ENCODE data around the gene CCDC88A. TPM values are rescaled to one million over a fixed set of nuclear protein-coding genes. Genes with fewer than 3 reads are reported as not detected.

CCDC88A gene
- total and polyA plus RNA-seq, 2 donors (not counting 3 experiments of a cell fraction or from before 2014, with no cell fraction given), result 21.1 to 77.4 TPM

DNA sequence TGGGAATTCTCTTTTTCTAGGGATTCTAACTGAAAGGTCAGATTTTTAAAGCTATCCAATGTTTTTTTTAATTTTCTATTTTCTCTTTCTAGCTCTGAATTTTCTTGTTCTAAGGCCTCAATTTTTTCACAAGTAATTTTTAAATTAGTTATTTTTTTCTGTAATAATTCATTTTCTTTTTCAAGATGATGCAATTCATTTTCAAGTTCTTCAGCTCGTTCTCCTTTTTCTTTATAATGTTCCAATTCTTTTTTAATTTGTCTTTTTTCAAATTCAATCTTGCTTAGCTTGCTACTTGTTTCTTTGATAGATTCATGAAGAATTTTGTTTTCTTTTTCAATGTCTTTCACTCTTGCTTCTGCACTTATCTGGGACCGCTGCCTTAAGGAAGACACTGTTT lies 84.9 kb downstream of the CCDC88A start:
- POLR2A ChIA-PET, result no interaction called here
- no TSS peak for BruUV-seq (replicated peaks)
- intact Hi-C loops (cut with micrococcal nuclease), result no loop called here

More for the DNA sequence above, 84.9 kb downstream of the CCDC88A start:
- DNase-seq (ENCODE audit: low read depth, low spot score) (no peak), FAIRE-seq (no peak)
- Histone ChIP-seq H4K20me1 (replicated peaks; ENCODE audit: control insufficient read depth, extremely low read depth, insufficient read depth, low read length) (no peaks in the 10 kb centered on the region), H3K9me1 (replicated peaks; ENCODE audit: control insufficient read depth, extremely low read depth, insufficient read depth, low read length) (no peaks in the 10 kb centered on the region), H3K27me3 (ENCODE audit: control insufficient read depth in 2 of 2, insufficient read depth in 2 of 2, low read length in 2 of 2) (no peaks in the 10 kb centered on the region), H3K36me3 (ENCODE audit: control insufficient read depth in 2 of 2, extremely low read depth in 1 of 2, insufficient read depth in 2 of 2, low read length in 2 of 2) (no peaks in the 10 kb centered on the region), H3K27ac (ENCODE audit: insufficient read depth, low read depth, low read length) (no peak overlapping the region), H3K4me2 (ENCODE audit: insufficient read depth, low read length) (no peak overlapping the region), H2AFZ (ENCODE audit: low read depth, low read length) (no peak overlapping the region), H3K9me3 (replicated peaks; ENCODE audit: control insufficient read depth, insufficient read depth, low read length) (no peaks in the 10 kb centered on the region), H3K79me2 (ENCODE audit: control insufficient read depth, insufficient read depth, low read length) (no peaks in the 10 kb centered on the region), H3K9ac (replicated peaks; ENCODE audit: extremely low read depth, insufficient read depth, low read length) (no peak overlapping the region), H3K4me3 (replicated peaks in 1 of 3; ENCODE audit: insufficient read depth in 1 of 3, low read depth in 1 of 3, low read length in 3 of 3) (no peak overlapping the region), H3K4me1 (ENCODE audit: control insufficient read depth, extremely low read depth, insufficient read depth, low read length) (no peaks in the 10 kb centered on the region)
- dilution Hi-C loops (cut with MboI; ENCODE audit: extremely low pct_ligation_motif_present, low sequenced_read_pairs), result no loop called here
- TF ChIP-seq POLR2AphosphoS5 (IDR thresholded peaks at IDR 0.05; ENCODE audit: insufficient read depth, low read depth, low read length) (no peak), EZH2 (IDR thresholded peaks at IDR 0.05; ENCODE audit: borderline replicate concordance, low read depth, low read length, severe bottlenecking) (no peak), POLR2A (IDR thresholded peaks at IDR 0.05; ENCODE audit: low read depth, low read length) (no peak), FOS (IDR thresholded peaks at IDR 0.05; ENCODE audit: borderline replicate concordance, insufficient read depth, low read length) (no peak), GATA2 (IDR thresholded peaks at IDR 0.05; ENCODE audit: insufficient read depth, insufficient read length, low read depth, low read length) (no peak), MYC (IDR thresholded peaks at IDR 0.05; ENCODE audit: low read depth, low read length) (no peak), JUN (IDR thresholded peaks at IDR 0.05; ENCODE audit: borderline replicate concordance, insufficient read depth, insufficient read length, low read depth) (no peak)
- TF ChIP-seq, protein P1, sequence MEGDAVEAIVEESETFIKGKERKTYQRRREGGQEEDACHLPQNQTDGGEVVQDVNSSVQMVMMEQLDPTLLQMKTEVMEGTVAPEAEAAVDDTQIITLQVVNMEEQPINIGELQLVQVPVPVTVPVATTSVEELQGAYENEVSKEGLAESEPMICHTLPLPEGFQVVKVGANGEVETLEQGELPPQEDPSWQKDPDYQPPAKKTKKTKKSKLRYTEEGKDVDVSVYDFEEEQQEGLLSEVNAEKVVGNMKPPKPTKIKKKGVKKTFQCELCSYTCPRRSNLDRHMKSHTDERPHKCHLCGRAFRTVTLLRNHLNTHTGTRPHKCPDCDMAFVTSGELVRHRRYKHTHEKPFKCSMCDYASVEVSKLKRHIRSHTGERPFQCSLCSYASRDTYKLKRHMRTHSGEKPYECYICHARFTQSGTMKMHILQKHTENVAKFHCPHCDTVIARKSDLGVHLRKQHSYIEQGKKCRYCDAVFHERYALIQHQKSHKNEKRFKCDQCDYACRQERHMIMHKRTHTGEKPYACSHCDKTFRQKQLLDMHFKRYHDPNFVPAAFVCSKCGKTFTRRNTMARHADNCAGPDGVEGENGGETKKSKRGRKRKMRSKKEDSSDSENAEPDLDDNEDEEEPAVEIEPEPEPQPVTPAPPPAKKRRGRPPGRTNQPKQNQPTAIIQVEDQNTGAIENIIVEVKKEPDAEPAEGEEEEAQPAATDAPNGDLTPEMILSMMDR (IDR thresholded peaks at IDR 0.05; ENCODE audit: extremely low read depth in 1 of 2, insufficient read depth in 1 of 2, low read depth in 1 of 2, low read length in 2 of 2), result no peak
- TF ChIP-seq, protein P2, sequence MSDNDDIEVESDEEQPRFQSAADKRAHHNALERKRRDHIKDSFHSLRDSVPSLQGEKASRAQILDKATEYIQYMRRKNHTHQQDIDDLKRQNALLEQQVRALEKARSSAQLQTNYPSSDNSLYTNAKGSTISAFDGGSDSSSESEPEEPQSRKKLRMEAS (IDR thresholded peaks at IDR 0.05; ENCODE audit: insufficient read depth, insufficient read length), result no peak
- CTCF ChIA-PET, result interaction anchor here (0.7 to 1.5 kb wide), 7 partner anchors 10 to 97 kb away, joined by 3 to 4 read pairs (median 4); no protein-coding TSS in a partner anchor

Data from endothelial cell of umbilical vein (primary cell).